Liver (tissue), 3 donors: ENCODE data around the gene MOB1B.

Experiments
- CTCF ChIP-seq: fragments of 150-350 bp; IDR thresholded peaks from 2 replicates; pipeline ENCODE4 v1.5.1; 2017; ENCODE audit warnings: improper control_type of control experiment, low read depth, low read length; ENCODE audit not compliant: missing input control
- EGR1 ChIP-seq, 2 donors: IDR thresholded peaks; 2 replicates each; pipeline ENCODE4 v1.6.1; 2016 to 2018; ENCODE audit warnings: antibody characterized with exemption in 2 of 2, low read depth in 2 of 2
- GABPA ChIP-seq, 2 donors: IDR thresholded peaks in 1 of 2; conservative IDR thresholded peaks in 1 of 2; 2 replicates each; pipeline ENCODE4 v1.6.1; 2016; ENCODE audit warnings: antibody characterized with exemption in 2 of 2, mild to moderate bottlenecking in 1 of 2, moderate library complexity in 1 of 2
- MAX ChIP-seq: IDR thresholded peaks from 2 replicates; pipeline ENCODE4 v1.6.1; 2016; ENCODE audit warnings: antibody characterized with exemption
- RAD21 ChIP-seq, 2 donors: IDR thresholded peaks; 2 replicates each; pipeline ENCODE4 v1.6.1; 2016; ENCODE audit warnings: antibody characterized with exemption in 2 of 2, mild to moderate bottlenecking in 2 of 2
- REST ChIP-seq: IDR thresholded peaks from 2 replicates; pipeline ENCODE4 v1.6.1; 2016; ENCODE audit warnings: antibody characterized with exemption, mild to moderate bottlenecking
- SP1 ChIP-seq: IDR thresholded peaks from 2 replicates; pipeline ENCODE4 v1.6.1; 2018; ENCODE audit warnings: antibody characterized with exemption, mild to moderate bottlenecking
- TAF1 ChIP-seq: conservative IDR thresholded peaks from 2 replicates; pipeline ENCODE4 v1.6.1; 2016; ENCODE audit warnings: antibody characterized with exemption, mild to moderate bottlenecking
- ZBTB33 ChIP-seq: IDR thresholded peaks from 2 replicates; pipeline ENCODE4 v1.6.1; 2016; ENCODE audit warnings: antibody characterized with exemption
- donor health status: healthy.
- donor health status: healthy.

GRCh38 chr4:70902577-70903290 lies 565 bp downstream of the MOB1B start:
- no peak for TF ChIP-seq GABPA (IDR thresholded peaks at IDR 0.05 in 1 of 2, conservative IDR thresholded peaks at IDR 0.05 in 1 of 2)
- TF ChIP-seq MAX: no peak
- no peak for TF ChIP-seq CTCF
- TF ChIP-seq REST: no peak
- TF ChIP-seq EGR1 (IDR thresholded peaks at IDR 0.05; ENCODE audit: low read depth in 2 of 2): no peak
- TF ChIP-seq RAD21 (IDR thresholded peaks at IDR 0.05): no peak
- TF ChIP-seq TAF1: no peak
- no peak for TF ChIP-seq ZBTB33
- no peak for TF ChIP-seq SP1
